GM21786 (cell line): Measurements from ENCODE around the gene ABCA13.

Experiments
- ATAC-seq: cut with Tn5 transposase; IDR thresholded peaks from one replicate; pipeline ENCODE4 v1.9.1; 2021; ENCODE audit not compliant: unreplicated experiment

Gene ABCA13

GRCh38 chr7:48225101-48225500, 53.8 kb downstream of the ABCA13 start:
- ATAC-seq: no peak

DNA sequence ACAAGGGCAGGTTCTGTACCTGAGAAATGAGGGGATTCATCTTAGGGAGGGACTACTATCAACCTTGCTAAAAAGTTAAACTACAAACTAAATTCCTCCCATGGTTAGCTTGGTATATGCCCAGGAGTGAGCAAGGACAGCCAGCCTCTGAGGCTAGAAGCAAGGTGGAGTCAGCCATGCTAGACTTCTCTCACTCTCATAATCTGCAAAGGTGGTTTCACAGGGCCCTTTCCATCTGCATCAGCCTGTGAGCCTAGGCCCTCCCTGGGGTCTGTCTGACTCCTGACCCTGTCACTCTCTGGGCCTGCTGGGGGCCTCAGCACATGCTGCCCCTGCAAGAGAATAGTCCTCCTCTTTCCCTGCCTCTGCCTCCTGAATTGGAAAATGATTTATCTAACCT, 66.1 kb downstream of the ABCA13 start:
- no peak for ATAC-seq

GRCh38 chr7:48242846-48243245, 71.6 kb downstream of the ABCA13 start:
- no peak for ATAC-seq

DNA sequence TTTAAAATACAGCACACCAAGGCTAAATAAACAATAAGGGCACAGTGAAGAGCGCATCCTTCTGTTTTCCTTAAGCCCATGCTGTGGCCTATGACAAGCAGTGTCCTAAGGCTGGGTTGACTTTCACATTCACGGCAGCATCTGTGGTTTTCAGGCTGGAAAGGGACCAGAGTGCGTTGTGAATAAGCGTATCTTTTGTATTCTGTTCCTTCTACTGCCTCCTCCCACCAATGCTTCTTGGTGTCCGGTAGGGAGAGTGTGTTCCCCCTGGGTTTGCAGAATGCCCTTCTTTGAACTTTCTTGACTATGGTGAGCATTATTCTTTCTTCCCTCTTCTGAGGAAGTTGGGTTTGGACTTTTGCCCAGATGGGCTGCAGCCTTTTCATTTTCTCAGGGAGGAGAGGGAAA, 73.6 kb downstream of the ABCA13 start:
- no peak for ATAC-seq

GRCh38 chr7:48245751-48246472, 74.7 kb downstream of the ABCA13 start:
- peak; percentile 72 for ATAC-seq

DNA sequence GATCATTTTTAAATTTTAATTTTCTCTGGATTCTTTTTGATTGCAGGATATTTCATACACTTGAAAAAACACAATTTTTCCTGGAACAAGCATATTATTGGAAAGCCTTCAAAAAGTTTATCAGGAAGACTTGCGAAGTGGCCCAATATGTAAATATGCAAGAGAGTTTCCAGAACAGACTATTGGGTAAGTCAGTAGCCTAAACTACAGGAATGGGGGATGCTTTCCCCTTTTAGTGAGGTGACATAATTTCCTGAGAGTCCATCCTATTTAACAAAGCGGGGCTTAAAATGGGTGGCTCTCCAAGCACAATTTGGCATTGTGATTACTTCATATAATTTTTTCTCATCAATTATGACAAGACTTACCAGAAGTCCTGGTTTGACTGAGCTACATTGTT, 77.9 kb downstream of the ABCA13 start:
- ATAC-seq: no peak

DNA sequence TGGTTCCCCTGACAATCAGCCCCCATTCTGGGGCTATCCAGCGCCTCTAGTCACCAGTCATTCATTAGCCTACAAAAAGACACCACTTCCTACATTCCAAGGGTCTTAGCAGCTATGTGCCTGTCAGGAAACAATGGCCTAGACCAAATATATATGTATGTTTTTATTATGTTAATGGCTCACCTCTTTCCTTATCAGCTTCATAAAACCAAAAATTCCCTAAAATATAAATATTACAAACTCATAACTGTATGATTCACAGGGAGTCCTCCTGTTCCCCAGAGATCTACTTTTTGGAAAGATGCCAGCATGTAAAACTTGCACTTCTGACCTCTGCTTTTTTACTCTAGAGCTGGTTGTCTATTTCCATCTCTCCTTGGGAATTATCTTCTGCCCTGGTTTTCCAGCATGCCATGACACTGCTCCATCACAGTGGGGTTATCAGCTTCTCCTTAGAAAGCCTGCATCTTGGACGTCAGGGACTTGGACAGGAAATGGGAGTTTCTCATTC, 79.2 kb downstream of the ABCA13 start:
- no peak for ATAC-seq

DNA sequence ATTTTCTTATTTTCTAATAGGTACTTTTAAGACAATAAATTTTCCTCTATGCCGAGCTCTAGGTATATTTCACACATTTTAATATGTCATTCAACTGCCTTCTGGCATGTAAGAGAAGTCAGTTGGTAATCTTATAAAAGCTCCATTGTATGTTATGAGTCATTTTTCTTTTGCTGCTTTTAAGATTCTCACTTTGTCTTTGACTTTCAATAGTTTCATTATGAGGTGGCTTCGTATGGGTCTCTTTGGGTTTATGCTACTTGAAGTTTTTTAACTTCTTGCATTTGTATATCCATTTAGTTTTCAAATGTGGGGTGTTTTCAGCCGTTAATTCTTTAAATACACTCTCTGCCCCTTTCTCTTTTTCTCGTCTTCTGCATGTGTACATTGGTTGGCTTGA, 80.5 kb downstream of the ABCA13 start:
- ATAC-seq: peak; percentile 89

- ATAC-seq: no peak
Observed at GRCh38 chr7:48252995-48253394, 81.7 kb downstream of the ABCA13 start.

GRCh38 chr7:48255046-48255445, 83.8 kb downstream of the ABCA13 start:
- ATAC-seq: peak; percentile 41

DNA sequence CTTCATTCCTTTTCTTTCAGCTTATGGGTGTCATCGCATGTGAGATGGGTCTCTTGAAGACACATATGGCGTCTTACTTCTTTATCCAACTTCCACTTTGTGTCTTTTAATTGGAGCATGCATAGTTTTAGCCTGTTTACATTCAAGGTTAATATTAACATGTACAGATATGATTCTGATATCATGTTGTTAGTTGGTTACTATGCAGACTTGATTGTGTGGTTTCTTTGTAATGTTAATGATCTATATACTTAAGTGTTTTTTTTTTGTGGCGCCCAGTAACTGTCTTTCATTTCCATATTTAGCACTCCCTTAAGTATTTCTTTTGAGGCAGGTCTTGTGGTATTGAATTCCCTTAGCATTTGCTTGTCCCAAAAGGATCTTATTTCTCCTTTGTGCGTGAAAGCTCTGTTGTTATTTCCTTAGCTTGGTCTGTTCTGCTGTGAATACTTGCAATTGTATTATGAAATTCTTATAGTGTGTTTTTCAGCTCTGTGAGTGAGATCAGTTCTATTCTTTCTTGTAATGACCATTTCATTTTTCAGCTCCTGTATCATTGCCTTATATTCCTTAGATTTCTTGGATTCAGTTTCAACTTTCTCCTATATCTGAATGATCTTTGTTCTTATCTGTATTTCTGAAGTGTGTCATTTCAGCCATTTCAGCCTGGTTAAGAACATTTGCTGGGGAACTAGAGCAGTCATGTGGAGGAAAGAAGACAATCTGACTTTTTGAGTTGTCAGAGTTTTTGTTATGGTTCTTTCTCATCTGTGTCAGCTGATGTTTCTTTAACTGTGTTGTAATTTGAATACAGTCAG, 88.4 kb downstream of the ABCA13 start:
- ATAC-seq: no peak

DNA sequence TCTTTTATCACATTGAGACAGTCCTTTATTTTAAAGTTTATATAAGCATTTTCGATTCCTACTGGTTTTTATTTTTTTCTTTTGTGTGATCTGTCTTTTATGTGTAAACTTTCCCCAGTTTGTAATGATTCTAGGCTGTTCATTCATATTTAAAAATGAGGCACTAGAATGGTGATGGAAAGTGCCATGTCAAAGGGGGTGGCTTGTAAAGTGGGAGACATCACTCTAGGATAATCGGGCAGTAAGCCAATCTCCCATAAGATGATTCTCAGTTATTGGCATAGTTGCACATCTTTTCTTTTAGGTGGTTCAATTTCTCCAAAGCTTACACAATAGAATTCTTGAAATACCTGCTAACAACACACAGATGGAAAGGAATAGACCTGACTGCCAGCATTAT, 90.4 kb downstream of the ABCA13 start:
- no peak for ATAC-seq

DNA sequence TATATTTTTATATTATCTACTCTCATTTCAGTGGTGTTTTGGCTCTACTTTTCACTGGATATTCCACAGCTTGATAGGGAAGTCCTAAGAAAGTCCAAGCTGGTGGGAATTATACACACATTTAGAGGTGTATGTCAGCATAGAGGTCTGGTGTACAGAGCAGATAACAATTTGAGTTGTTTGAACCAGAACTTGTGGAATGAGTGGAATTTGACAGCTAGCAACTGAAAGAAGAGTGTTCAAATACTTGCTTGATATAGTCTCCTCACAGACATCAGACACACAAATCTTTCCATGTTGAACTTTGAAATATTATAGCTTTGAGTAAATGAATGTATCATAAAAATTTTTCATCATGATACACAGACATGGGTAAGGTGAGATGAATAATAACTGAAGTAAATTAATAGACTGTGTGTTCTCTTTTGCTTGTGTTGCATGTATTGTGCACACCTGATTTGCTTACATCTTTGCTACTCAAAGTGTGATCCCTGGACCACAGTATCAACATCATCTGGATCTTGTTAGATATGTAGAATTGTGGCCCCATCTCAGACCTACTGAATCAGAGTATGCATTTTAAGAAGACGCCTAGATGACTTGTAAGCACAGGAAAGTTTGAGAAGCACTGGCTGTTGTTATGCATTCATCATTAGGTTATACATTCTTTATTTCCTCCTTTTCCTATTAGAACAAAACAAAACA, 91.5 kb downstream of the ABCA13 start:
- no peak for ATAC-seq

DNA sequence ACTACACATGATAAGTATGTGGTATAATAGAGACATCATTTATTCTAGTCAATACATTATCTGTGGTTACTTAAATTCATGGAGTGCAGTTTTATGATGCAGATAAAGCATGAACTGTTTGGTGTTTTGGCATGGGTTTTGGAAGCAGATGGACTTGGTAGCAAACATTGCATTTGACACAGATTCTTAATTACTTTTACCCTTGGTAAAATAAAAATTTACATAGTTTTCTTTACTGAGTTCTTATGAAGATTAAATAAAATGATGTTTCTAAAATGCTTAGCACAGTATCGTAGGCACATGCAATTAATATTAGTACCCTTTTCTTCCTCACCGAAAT, 92.0 kb downstream of the ABCA13 start:
- no peak for ATAC-seq

- no peak for ATAC-seq
Observed at GRCh38 chr7:48269066-48269465, 97.8 kb downstream of the ABCA13 start.

GRCh38 chr7:48274662-48275061, 103.4 kb downstream of the ABCA13 start:
- ATAC-seq: no peak

DNA sequence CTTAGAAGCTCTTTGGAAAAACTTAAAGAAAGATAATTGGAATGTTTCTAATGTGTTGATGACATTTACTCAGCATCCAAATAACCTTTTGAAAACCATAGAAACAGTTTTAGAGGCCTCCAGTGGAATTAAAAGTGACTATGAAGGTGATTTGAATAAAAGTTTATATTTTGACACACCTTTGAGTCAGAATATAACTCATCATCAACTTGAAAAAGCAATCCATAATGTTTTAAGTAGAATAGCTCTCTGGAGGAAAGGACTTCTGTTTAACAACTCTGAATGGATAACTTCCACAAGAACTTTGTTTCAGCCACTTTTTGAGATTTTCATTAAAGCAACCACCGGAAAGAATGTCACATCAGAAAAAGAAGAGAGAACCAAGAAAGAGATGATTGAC, 108.2 kb downstream of the ABCA13 start:
- ATAC-seq: no peak

- no peak for ATAC-seq
Observed at GRCh38 chr7:48280100-48280499, 108.8 kb downstream of the ABCA13 start.

DNA sequence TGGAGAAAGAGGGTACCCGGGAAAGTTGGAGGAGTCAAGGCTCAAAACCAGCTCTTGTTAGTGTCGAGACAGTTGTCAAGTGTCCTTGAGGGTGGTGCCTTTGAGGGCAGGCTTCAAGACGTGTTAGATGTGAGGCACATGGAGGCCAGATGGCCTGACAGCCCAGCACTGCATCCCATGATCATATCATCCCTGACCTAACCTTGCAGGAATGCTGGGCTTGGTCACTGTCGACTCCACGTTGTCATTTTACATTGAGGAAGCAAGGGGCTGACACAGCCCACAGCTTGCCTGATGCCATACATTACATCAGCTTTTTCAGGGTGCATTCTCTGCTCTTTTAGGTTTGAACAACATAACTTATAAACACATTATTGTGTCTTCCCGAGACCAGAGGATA, 114.1 kb downstream of the ABCA13 start:
- no peak for ATAC-seq

GRCh38 chr7:48286836-48287235, 115.6 kb downstream of the ABCA13 start:
- no peak for ATAC-seq

DNA sequence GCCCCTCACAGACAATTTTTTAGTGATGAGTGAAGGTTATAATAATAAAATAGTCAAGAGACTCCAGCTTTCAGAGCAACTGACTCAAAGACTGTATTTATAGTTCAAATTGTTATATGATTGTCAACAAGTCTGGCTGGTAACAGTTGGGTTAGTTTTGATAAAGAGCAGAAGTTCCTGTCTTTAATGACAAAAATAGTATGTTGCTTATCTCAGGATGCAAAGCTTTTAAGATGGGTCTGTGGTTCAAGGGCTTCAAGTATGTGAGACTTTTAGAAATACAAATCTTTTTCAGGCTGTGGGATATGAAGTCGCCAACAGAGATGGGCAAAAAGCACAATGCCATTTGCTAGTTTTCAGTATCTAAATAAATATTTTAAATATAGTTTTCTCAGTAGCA, 118.4 kb downstream of the ABCA13 start:
- no peak for ATAC-seq

- no peak for ATAC-seq
Observed at GRCh38 chr7:48292949-48293348, 121.7 kb downstream of the ABCA13 start.
